ENCODE data around the gene RAC3. TPM values are rescaled to one million over a fixed set of nuclear protein-coding genes. Genes with fewer than 3 reads are reported as not detected.

RAC3 gene
- total and polyA plus RNA-seq, 8 donors, result 4.2 to 23.4 (median 14.0) TPM

DNA sequence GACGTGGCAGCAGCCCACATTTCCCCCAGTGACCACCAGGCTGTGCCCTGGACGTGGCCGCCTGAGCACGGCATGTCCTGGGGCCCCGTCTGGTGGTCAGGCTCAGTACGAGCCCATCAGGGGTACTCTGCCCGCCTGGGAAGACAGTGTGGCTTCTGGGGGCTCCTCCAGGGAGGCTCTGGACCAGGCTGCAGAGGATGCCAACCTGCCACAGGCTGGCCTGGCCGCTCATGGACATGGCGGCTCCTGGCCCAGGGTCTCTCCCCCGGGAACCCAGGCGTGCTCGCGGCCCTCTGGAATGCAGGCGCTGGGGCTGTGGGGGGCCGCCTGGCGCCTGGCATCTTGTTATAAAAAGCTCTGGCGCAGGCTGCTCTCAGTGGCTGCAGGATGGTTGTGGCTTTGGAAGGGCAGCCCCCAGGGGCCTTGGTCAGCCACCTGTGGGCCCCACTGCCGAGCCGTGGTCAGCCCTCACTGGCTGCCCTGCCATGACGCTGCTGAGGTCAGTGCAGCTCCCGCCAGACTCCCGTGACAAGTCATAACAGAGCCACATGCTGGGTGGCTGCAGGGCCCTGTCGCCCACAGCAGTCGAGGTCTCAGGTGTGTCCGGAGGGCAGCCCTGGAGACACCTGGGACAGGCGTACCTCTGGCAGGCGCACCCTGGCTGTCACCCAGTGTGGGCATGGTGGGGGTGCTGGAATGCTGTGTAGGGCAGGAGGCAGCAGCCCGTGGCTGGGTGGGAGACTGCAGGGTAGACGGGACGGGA lies 23.8 kb upstream of the RAC3 start:
- intact Hi-C loops (cut with DNase I), result no loop called here
- H3K4me1 ChIP-seq, result no peaks in the 10 kb centered on the region
- H3K27me3 ChIP-seq, result no peaks in the 10 kb centered on the region
- H3K36me3 ChIP-seq, result peaks cover 0 to 13% of the 10 kb centered on the region in 2 donors
- no peak for ATAC-seq
- no peak overlapping the region for H3K4me3 ChIP-seq
- H3K27ac ChIP-seq, result no peak overlapping the region
- no peak for DNase-seq
- H3K9me3 ChIP-seq, result no peaks in the 10 kb centered on the region
- no peak for TF ChIP-seq CTCF (IDR thresholded peaks at IDR 0.05)

DNA sequence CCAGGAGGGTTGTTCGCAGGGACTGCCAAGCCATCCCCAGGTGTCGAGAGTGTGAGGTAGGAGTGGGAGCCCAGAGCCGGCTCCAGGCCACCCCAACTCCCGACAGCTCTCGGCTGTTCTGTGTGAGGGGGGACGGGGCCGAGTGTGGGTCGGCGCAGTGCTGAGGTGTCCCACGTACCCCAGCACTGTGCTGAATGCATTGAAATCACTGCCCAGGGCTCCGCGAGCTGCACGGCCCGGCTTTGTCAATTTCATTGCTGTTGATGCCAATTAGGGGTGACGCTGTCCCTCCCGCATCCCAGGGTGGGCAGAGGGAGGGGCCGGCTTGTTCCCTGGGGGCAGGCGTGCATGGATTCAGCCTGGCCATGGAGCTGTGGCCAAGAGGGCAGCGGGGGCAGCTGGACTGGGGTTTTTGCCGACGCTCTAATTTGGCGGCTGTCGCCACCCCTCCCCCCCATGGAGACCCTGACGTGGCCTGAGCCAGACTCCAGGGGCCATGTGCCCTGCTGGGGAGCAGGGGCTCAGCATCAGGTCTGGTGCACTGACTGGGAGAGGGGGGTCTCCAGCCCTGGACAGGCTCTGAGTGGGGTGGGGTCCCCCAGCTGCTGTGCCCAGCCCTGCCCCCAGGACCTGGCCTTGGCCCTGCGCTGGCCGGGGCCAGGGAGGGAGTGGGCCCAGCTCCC lies 23.1 kb upstream of the RAC3 start:
- Histone ChIP-seq H3K4me3 (no peak overlapping the region), H3K36me3 (peaks cover 0 to 13% of the 10 kb centered on the region in 2 donors), H3K4me1 (peaks cover 0 to 7% of the 10 kb centered on the region in 2 donors), H3K27me3 (no peaks in the 10 kb centered on the region), H3K9me3 (no peaks in the 10 kb centered on the region), H3K27ac (no peak overlapping the region)
- DNase-seq (no peak), ATAC-seq (no peak)
- intact Hi-C loops (cut with DNase I), result no loop called here
- TF ChIP-seq CTCF (IDR thresholded peaks at IDR 0.05), result no peak

GRCh38 chr17:82008941-82009405 lies 22.5 kb upstream of the RAC3 start:
- DNase-seq (no peak), ATAC-seq (no peak)
- Histone ChIP-seq H3K4me3 (no peak overlapping the region), H3K27me3 (no peaks in the 10 kb centered on the region), H3K36me3 (peaks cover 0 to 13% of the 10 kb centered on the region in 2 donors), H3K4me1 (peaks cover 0 to 11% of the 10 kb centered on the region in 2 donors), H3K27ac (no peak overlapping the region), H3K9me3 (no peaks in the 10 kb centered on the region)
- TF ChIP-seq CTCF (IDR thresholded peaks at IDR 0.05), result no peak
- intact Hi-C loops (cut with DNase I), result no loop called here

DNA sequence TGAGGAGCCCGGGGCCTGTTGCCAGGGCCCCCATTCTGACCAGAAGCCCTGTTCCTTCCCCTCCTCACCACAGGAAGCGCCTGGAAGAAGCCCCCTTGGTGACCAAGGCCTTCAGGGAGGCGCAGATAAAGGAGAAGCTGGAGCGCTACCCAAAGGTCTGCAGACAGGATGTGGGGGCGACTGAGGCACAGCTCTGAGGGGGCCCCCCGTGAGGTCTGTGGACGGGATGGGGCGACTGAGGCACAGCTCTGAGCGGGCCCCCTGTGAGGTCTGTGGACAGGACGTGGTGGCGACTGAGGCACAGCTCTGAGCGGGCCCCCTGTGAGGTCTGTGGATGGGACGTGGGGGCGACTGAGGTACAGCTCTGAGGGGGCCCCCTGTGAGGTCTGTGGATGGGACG lies 22.1 kb upstream of the RAC3 start:
- H3K4me3 ChIP-seq, result no peak overlapping the region

More for the DNA sequence above, 22.1 kb upstream of the RAC3 start:
- TF ChIP-seq CTCF (IDR thresholded peaks at IDR 0.05), result no peak
- DNase-seq (no peak), ATAC-seq (no peak)
- peaks cover 0 to 11% of the 10 kb centered on the region in 2 donors for H3K4me1 ChIP-seq
- H3K27me3 ChIP-seq, result no peaks in the 10 kb centered on the region
- H3K27ac ChIP-seq, result no peak overlapping the region
- no peaks in the 10 kb centered on the region for H3K9me3 ChIP-seq
- intact Hi-C loops (cut with DNase I), result no loop called here
- H3K36me3 ChIP-seq, result peaks cover 0 to 13% of the 10 kb centered on the region in 2 donors

Measured in left lung (tissue), 10 donors.